GM19239 (cell line): ENCODE data around the gene SLC9A8.

Experiments
- DNase-seq: peaks from one replicate; pipeline ENCODE4 v3.0.0; 2011; ENCODE audit warnings: low spot score; ENCODE audit not compliant: insufficient read length
- FAIRE-seq: peaks from 2 replicates; lab custom pipeline; 2011; peaks lifted over from hg19 to GRCh38; lab: Jason Lieb, UNC

The SLC9A8 gene

GRCh38 chr20:49937027-49937929, 124.7 kb downstream of the SLC9A8 start:
- DNase-seq (no peak), FAIRE-seq (no peak)

GRCh38 chr20:49938173-49939163, 125.8 kb downstream of the SLC9A8 start:
- FAIRE-seq (no peak), DNase-seq (no peak)

- FAIRE-seq (no peak), DNase-seq (no peak)
Observed at GRCh38 chr20:49941456-49941855, 128.8 kb downstream of the SLC9A8 start.
